Measurements from ENCODE around the gene C3AR1. TPM values are rescaled to one million over a fixed set of nuclear protein-coding genes. Genes with fewer than 3 reads are reported as not detected.

The C3AR1 gene
- total and polyA plus RNA-seq, 2 donors (not counting 3 experiments of a cell fraction or from before 2014, with no cell fraction given): 0.22 to 0.70 TPM

DNA sequence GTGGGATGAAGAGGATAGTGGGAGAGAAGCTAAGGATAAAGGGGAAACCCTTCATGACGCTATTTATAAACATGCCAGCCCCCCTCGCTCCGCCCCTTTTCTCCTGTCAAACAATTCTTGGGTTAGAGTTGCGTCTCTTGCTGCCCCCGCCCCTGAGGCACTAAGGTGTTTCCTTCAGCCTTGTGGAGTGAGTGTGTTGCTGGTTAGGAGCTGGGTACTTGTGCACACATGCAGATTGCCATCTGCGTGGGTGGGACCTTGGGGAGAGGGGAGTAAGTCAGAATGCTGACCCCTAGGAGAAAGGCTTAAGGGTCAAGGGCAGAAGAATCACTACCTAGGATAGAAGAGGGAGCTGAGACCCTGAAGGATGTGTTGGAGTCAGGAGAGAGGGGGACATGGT lies 28.2 kb downstream of the C3AR1 start:
- Histone ChIP-seq H3K9me3 (replicated peaks; ENCODE audit: control insufficient read depth, insufficient read depth, low read length) (no peaks in the 10 kb centered on the region), H3K79me2 (ENCODE audit: control insufficient read depth, insufficient read depth, low read length) (peaks cover 8% of the 10 kb centered on the region), H3K9ac (replicated peaks; ENCODE audit: extremely low read depth, insufficient read depth, low read length) (no peak overlapping the region), H3K4me1 (ENCODE audit: control insufficient read depth, extremely low read depth, insufficient read depth, low read length) (peaks cover 35% of the 10 kb centered on the region), H3K27ac (ENCODE audit: insufficient read depth, low read depth, low read length) (no peak overlapping the region), H3K9me1 (replicated peaks; ENCODE audit: control insufficient read depth, extremely low read depth, insufficient read depth, low read length) (no peaks in the 10 kb centered on the region), H3K36me3 (ENCODE audit: control insufficient read depth in 2 of 2, extremely low read depth in 1 of 2, insufficient read depth in 2 of 2, low read length in 2 of 2) (peaks cover 0 to 6% of the 10 kb centered on the region in 2 experiments), H3K4me2 (ENCODE audit: insufficient read depth, low read length) (no peak overlapping the region), H3K27me3 (ENCODE audit: control insufficient read depth in 2 of 2, insufficient read depth in 2 of 2, low read length in 2 of 2) (no peaks in the 10 kb centered on the region), H3K4me3 (replicated peaks in 1 of 3; ENCODE audit: insufficient read depth in 1 of 3, low read depth in 1 of 3, low read length in 3 of 3) (no peak overlapping the region), H2AFZ (ENCODE audit: low read depth, low read length) (no peak overlapping the region), H4K20me1 (replicated peaks; ENCODE audit: control insufficient read depth, extremely low read depth, insufficient read depth, low read length) (no peaks in the 10 kb centered on the region)
- dilution Hi-C loops (cut with MboI; ENCODE audit: extremely low pct_ligation_motif_present, low sequenced_read_pairs): no loop called here
- FAIRE-seq (no peak), DNase-seq (ENCODE audit: low read depth, low spot score) (no peak)
- intact Hi-C loops (cut with micrococcal nuclease): no loop called here
- BruUV-seq (replicated peaks): no TSS peak
- ChIA-PET CTCF (interaction anchor here (1.0 to 1.5 kb wide), 6 partner anchors 8 to 43 kb away, joined by 3 to 8 read pairs (median 5); no protein-coding TSS in a partner anchor), POLR2A (interaction anchor here (0.9 kb wide), 1 partner anchor 102 kb away, joined by 4 read pairs; the partner anchor contains the start of gene SLC2A3)
- no peak for TF ChIP-seq EZH2 (IDR thresholded peaks at IDR 0.05; ENCODE audit: borderline replicate concordance, low read depth, low read length, severe bottlenecking)
- TF ChIP-seq MYC (IDR thresholded peaks at IDR 0.05; ENCODE audit: low read depth, low read length): no peak
- TF ChIP-seq, protein P1, sequence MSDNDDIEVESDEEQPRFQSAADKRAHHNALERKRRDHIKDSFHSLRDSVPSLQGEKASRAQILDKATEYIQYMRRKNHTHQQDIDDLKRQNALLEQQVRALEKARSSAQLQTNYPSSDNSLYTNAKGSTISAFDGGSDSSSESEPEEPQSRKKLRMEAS (IDR thresholded peaks at IDR 0.05; ENCODE audit: insufficient read depth, insufficient read length): no peak
- TF ChIP-seq FOS (IDR thresholded peaks at IDR 0.05; ENCODE audit: borderline replicate concordance, insufficient read depth, low read length): no peak
- TF ChIP-seq GATA2 (IDR thresholded peaks at IDR 0.05; ENCODE audit: insufficient read depth, insufficient read length, low read depth, low read length): no peak
- TF ChIP-seq POLR2A (IDR thresholded peaks at IDR 0.05; ENCODE audit: low read depth, low read length): no peak
- no peak for TF ChIP-seq JUN (IDR thresholded peaks at IDR 0.05; ENCODE audit: borderline replicate concordance, insufficient read depth, insufficient read length, low read depth)
- no peak for TF ChIP-seq POLR2AphosphoS5 (IDR thresholded peaks at IDR 0.05; ENCODE audit: insufficient read depth, low read depth, low read length)
- TF ChIP-seq, protein P2, sequence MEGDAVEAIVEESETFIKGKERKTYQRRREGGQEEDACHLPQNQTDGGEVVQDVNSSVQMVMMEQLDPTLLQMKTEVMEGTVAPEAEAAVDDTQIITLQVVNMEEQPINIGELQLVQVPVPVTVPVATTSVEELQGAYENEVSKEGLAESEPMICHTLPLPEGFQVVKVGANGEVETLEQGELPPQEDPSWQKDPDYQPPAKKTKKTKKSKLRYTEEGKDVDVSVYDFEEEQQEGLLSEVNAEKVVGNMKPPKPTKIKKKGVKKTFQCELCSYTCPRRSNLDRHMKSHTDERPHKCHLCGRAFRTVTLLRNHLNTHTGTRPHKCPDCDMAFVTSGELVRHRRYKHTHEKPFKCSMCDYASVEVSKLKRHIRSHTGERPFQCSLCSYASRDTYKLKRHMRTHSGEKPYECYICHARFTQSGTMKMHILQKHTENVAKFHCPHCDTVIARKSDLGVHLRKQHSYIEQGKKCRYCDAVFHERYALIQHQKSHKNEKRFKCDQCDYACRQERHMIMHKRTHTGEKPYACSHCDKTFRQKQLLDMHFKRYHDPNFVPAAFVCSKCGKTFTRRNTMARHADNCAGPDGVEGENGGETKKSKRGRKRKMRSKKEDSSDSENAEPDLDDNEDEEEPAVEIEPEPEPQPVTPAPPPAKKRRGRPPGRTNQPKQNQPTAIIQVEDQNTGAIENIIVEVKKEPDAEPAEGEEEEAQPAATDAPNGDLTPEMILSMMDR (IDR thresholded peaks at IDR 0.05; ENCODE audit: extremely low read depth in 1 of 2, insufficient read depth in 1 of 2, low read depth in 1 of 2, low read length in 2 of 2): no peak

Data from endothelial cell of umbilical vein (primary cell).